DMS79 (cell line): ENCODE data around the gene SPAG8.

Experiments used
- DNase-seq: peaks from one replicate; lab custom pipeline; 2025; lab: John Stamatoyannopoulos, UW

Gene SPAG8

DNA sequence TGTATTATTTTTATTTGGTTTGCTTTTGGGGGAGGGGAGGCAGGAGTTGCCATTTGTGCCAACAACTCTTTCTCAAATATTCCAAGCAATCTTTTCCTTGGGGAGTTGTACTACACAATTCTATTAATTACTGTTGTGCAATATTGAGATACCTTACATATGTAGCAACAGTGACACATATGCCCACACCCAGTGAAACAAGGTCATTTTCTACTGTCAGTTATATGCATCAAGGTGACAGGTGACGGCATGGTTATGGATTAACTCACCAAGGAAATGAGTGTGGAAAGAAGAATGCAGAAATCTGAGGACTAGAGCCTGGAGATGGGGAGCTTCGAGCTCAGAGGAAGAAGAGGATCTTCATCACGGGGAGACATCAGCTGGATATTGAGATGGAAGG is 40.1 kb downstream of the SPAG8 start:
- DNase-seq: no peak

- DNase-seq: peak; percentile 32
Measured at GRCh38 chr9:35771534-35771933, 40.5 kb downstream of the SPAG8 start.

DNA sequence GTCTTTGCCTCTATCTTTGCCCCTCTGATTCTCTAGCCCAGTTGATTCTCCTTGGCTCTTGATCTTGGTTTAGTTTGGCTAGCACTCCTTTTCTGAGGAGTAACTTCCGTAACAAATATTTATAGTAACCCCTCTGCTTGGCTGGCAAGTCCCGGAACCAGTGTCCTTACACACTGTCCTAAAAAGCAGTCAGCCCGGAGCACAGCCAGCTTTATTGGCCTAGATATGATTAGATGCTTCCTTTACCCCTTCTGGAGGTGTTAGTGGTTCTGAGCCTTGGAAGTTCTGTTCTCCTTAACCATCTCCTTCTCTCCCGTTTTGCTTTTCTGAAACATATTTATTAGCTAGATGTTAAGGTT is 41.0 kb downstream of the SPAG8 start:
- DNase-seq: no peak

DNA sequence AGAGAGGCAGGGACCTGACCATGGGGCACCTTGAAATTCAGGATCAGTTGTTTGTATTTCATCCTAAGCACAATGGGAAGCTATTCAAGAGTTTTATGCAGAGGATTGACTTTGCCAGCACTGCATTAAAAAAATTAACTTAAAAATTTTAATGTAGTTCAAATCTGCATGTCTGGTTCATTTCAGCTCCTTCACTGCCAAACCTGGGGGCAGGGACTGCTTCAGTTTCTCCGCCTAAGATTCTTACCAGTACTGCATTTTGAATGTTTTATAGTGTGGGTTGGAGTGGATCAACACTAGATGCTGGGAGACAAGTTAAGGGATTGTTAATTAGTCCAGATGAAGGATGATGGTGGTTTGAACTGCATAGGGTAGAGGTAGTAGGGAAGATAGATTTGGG is 42.3 kb downstream of the SPAG8 start:
- no peak for DNase-seq

- DNase-seq: no peak
Measured at GRCh38 chr9:35767458-35767857, 44.6 kb downstream of the SPAG8 start.

DNA sequence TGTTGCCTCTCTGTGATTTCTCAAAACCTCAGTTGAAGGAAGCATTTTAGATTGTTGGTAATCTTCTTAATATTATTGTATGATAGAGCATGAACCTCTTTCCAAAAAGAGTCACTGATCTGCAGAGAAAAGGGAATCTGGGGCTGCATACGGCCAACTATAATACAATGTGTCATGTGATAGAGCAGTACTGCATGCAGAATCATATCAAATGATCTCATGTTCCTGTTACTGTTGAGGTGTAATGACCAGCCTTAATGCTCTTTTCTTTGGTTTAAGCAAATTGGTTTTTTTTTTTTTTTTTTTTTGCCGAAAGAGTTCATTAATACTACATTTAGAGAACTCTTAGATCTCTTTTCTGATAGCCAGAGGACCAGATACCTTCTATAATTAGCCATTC is 45.1 kb downstream of the SPAG8 start:
- DNase-seq: no peak

- DNase-seq: no peak
Measured at GRCh38 chr9:35763803-35764202, 48.3 kb downstream of the SPAG8 start.

- no peak for DNase-seq
Measured at GRCh38 chr9:35763181-35763580, 48.9 kb downstream of the SPAG8 start.

GRCh38 chr9:35760651-35761050 is 51.4 kb downstream of the SPAG8 start:
- DNase-seq: no peak

DNA sequence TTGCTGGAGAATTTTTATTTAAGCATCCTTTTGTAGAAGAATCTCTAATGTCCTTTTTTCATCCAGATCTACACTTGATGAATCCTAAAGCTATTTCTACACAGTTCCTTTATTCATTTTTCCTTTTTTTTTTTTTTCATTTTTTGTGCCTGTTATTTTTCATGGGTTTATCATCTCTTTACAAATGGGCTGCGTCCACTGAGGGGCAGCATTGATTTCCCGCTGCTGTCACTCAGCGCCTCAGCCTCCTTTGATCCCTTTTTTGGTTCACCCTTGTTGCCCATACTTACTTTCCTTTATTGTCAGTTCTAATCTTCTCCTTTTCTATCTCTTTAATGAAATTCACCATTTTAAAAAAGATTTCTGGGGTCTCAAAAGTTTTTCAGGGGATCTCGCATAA is 52.3 kb downstream of the SPAG8 start:
- no peak for DNase-seq
